Pancreas (tissue), 10 donors: ENCODE data around the gene DACT3. TPM values are rescaled to one million over a fixed set of nuclear protein-coding genes. Genes with fewer than 3 reads are reported as not detected.
A peak's percentile ranks its signal among the peaks of the same experiment; 100 is the strongest.

Experiments
- ATAC-seq, 4 donors: fragments of 200-7000 bp; cut with Tn5 transposase; one replicate each; pipeline versions ENCODE4 v1.8.0 to v1.9.1; 2020; ENCODE audit warnings: mild to moderate bottlenecking in 4 of 4, moderate library complexity in 4 of 4
- DNase-seq, 6 donors: peaks; one replicate each; pipeline ENCODE4 v3.0.0-alpha.2; 2020
- FAIRE-seq: peaks from 2 replicates; lab custom pipeline; 2012; peaks lifted over from hg19 to GRCh38; lab: Jason Lieb, UNC
- H3K27ac ChIP-seq, 4 donors: fragments of 200-600 bp; sonication (generic); 1 replicate in 3 of 4; 2 replicates in 1 of 4; pipeline versions ENCODE4 v1.5.0 to v1.8.0; 2020
- H3K27me3 ChIP-seq, 4 donors: fragments of 200-600 bp; one replicate each; pipeline ENCODE4 v1.8.0; 2021
- H3K36me3 ChIP-seq, 3 donors: fragments of 200-600 bp; sonication (generic) in 1 of 3; one replicate each; pipeline versions ENCODE4 v1.5.0 to v1.8.0; 2020 to 2021
- H3K4me1 ChIP-seq, 3 donors: fragments of 200-600 bp; one replicate each; pipeline ENCODE4 v1.8.0; 2021
- H3K4me3 ChIP-seq, 4 donors: fragments of 200-600 bp; sonication (generic) in 2 of 4; one replicate each; pipeline versions ENCODE4 v1.5.0 to v1.8.0; 2020 to 2021
- H3K9me3 ChIP-seq, 4 donors: fragments of 200-600 bp; one replicate each; pipeline ENCODE4 v1.8.0; 2021
- WGBS, 2 donors: extraction: QIAGEN DNeasy Blood & Tissue Kit; methylation state at CpG; one replicate each; pipeline ENCODE4 v1.1.7; 2013; 5-methylcytosine and 5-hydroxymethylcytosine counted together
- intact Hi-C, 3 donors: fragments of 100-400 bp; cut with DNase I; formaldehyde crosslinking; loops; one replicate each; pipeline versions ENCODE4 v1.11.1 to v1.14.2; 2022
- polyA plus RNA-seq, 2 donors: library from polyadenylated mRNA; stranded (reverse); fragments of 200-250 nt; gene quantifications; one replicate each; pipeline ENCODE4 v1.2.3, GENCODE V29; 2013
- total RNA-seq, 6 donors: library from RNA; stranded (reverse); fragmentation: NEBNext Ultra II Directional in 4 of 6; extraction: Animal tissue kit (Norgen Biotek cat#: 25700) in 4 of 6; gene quantifications; one replicate each; pipeline versions ENCODE4 v1.2.1 to v1.2.4, GENCODE V29; 2021 to 2023
- TF ChIP-seq, protein P1 (sequence below), 4 donors: fragments of 200-600 bp; sonication (generic) in 3 of 4; IDR thresholded peaks; one replicate each; pipeline versions ENCODE4 v1.5.0 to v1.8.0; 2021; ENCODE audit warnings: antibody characterized with exemption in 4 of 4
- donor health status: healthy with polysubstance abuse.
- donor health status: DM: no; HTN: no; CAD: no; lungs with moderate emphysema.
- donor health status: DM: no; HTN: no; CAD: no.
- donor health status: control.
- donor health status: control.
- donor health status: Bipolar disorder and iron deficiency.
- donor health status: DM: yes; HTN: yes; CAD: no.
- donor health status: DM: no; HTN: no; CAD: no.
- donor health status: DM: no; HTN: no; CAD: no.
- donor health status: DM: yes; HTN: yes; CAD: no.

The DACT3 gene
- total and polyA plus RNA-seq, 8 donors = 0.24 to 1.7 (median 0.71) TPM

DNA sequence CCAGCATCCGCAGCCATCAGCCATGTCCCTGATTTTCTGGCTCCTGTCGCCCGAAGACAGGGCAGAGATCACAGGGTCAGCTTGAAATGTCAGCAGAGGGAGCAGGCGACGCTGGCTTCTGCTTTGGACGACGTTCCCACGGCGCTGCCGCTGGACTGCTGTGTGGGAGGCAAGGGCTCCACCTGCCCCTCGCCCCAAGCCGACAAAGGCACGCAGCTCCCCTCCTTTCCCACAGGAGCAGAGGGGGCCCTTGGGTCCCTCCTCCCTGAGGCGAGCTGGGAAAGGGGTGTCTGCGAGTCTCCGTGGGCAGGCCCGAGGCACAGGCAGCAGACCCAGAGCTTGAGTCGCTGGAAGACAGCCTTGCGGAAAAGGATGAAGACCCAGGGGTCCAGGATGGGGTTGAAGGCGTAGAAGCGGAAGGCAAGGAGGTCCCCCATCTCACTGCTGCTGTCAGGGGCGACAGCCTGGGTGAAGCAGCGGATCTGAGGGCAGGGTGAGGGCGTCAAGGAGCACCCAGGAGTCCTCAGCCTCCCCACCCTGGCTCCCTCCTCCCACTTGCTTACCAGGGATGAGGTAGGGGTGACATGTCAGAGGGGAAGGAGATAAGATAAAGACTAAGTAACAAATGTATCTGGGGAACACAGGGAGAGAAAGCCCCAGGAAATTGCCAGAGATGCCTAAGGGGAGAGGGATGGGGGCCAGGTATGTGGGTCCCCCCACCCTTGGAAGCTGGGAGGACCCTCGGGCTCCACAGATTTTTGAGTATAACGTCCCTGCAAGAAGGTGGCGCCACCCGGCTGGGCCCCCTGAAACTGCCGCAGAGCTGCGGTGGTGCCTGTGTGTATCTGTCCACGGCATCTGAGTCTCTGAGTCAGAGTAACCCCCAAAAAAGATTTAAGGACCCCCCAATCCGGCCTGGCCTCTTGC, 39.5 kb downstream of the DACT3 start:
- H3K36me3 ChIP-seq = no peaks in the 10 kb centered on the region
- H3K27me3 ChIP-seq = no peaks in the 10 kb centered on the region
- peak overlapping the region in 1 of 4 donors; percentile 18 for H3K4me3 ChIP-seq
- TF ChIP-seq, protein P1, sequence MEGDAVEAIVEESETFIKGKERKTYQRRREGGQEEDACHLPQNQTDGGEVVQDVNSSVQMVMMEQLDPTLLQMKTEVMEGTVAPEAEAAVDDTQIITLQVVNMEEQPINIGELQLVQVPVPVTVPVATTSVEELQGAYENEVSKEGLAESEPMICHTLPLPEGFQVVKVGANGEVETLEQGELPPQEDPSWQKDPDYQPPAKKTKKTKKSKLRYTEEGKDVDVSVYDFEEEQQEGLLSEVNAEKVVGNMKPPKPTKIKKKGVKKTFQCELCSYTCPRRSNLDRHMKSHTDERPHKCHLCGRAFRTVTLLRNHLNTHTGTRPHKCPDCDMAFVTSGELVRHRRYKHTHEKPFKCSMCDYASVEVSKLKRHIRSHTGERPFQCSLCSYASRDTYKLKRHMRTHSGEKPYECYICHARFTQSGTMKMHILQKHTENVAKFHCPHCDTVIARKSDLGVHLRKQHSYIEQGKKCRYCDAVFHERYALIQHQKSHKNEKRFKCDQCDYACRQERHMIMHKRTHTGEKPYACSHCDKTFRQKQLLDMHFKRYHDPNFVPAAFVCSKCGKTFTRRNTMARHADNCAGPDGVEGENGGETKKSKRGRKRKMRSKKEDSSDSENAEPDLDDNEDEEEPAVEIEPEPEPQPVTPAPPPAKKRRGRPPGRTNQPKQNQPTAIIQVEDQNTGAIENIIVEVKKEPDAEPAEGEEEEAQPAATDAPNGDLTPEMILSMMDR (IDR thresholded peaks at IDR 0.05) = no peak
- FAIRE-seq = no peak
- peak in 2 of 6 donors; percentile 43 to 60 for DNase-seq
- H3K4me1 ChIP-seq = peaks cover 13 to 22% (median 15%) of the 10 kb centered on the region in 3 donors
- WGBS, 2 donors = 67 to 68% methylated on average over 32 of the region's 32 CpGs
- H3K27ac ChIP-seq = no peak overlapping the region
- H3K9me3 ChIP-seq = no peaks in the 10 kb centered on the region
- ATAC-seq = no peak
- intact Hi-C loops = no loop called here

- DNase-seq (peak in 2 of 6 donors; percentile 28 to 29), FAIRE-seq (no peak), ATAC-seq (no peak)
- no peak overlapping the region for H3K4me3 ChIP-seq
- H3K36me3 ChIP-seq = no peaks in the 10 kb centered on the region
- H3K4me1 ChIP-seq = peaks cover 13 to 24% (median 15%) of the 10 kb centered on the region in 3 donors
- H3K9me3 ChIP-seq = no peaks in the 10 kb centered on the region
- TF ChIP-seq, protein P1 (IDR thresholded peaks at IDR 0.05) = no peak
- no peaks in the 10 kb centered on the region for H3K27me3 ChIP-seq
- no peak overlapping the region for H3K27ac ChIP-seq
- 75 to 82% methylated on average over 6 of the region's 6 CpGs for WGBS, 2 donors
- intact Hi-C loops = no loop called here
These were observed 40.3 kb downstream of the DACT3 start for GRCh38 chr19:46620716-46621115.

DNA sequence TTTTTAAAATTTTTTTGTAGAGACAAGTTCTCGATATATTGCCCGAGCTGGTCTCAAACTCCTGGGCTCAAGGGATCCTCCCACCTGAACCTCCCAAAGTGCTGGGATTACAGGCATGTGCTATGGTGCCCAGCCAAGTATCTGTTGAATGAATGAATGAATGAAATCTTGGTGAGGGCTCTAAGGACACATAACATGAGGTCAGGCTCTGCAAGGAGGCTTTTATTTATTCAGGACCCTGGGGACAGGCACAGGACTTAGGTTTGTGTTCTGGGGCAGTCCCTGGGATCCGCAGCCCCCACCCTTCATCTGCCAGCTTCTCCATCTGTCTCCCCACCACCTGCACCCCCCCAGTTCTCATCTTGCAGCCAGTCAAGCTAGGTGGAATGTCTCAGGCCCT, 40.7 kb downstream of the DACT3 start:
- Histone ChIP-seq H3K36me3 (no peaks in the 10 kb centered on the region), H3K4me1 (peaks cover 13 to 24% (median 15%) of the 10 kb centered on the region in 3 donors), H3K27me3 (no peaks in the 10 kb centered on the region), H3K9me3 (no peaks in the 10 kb centered on the region), H3K27ac (no peak overlapping the region), H3K4me3 (no peak overlapping the region)
- TF ChIP-seq, protein P1 (IDR thresholded peaks at IDR 0.05) = no peak
- WGBS, 2 donors = 93 to 95% methylated on average over 3 of the region's 3 CpGs
- no peak for FAIRE-seq
- no peak for DNase-seq
- intact Hi-C loops = no loop called here
- ATAC-seq = no peak

DNA sequence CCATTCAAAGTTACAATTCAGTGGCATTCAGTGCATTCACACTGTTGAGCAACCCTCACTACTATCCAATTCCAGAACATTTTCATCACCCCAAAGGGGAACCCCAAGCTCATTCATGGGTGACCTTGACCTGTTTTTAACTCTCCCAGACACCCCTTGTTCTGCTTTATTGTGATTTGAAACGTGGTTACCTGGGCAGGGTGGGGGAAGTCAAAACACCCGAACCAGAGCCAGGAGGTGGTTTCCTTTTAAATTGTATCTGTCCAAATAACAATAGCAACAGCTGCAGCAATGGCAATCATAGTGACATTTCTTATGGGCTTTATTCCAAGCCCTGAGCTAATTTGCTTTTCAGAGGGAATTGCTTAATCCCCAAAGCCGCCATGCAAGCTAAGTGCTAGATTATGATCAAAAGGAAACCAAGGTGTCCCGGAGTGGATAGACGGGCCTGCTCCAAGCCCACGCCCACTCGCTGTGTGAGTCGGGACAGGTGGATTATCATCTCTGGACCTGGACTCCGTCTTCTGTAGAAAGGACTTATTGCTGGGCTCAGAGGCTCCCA, 42.2 kb downstream of the DACT3 start:
- H3K36me3 ChIP-seq = no peaks in the 10 kb centered on the region
- WGBS, 2 donors = 11 to 19% methylated on average over 9 of the region's 9 CpGs

More for the DNA sequence above, 42.2 kb downstream of the DACT3 start:
- peak in 5 of 6 donors; percentile 55 to 88 (median 79) for DNase-seq
- H3K9me3 ChIP-seq = no peaks in the 10 kb centered on the region
- no peaks in the 10 kb centered on the region for H3K27me3 ChIP-seq
- FAIRE-seq = no peak
- H3K4me3 ChIP-seq = no peak overlapping the region
- TF ChIP-seq, protein P1 (IDR thresholded peaks at IDR 0.05) = no peak
- peak; percentile 52 to 80 (median 70) for ATAC-seq
- intact Hi-C loops = no loop called here
- H3K4me1 ChIP-seq = peaks cover 13 to 24% (median 15%) of the 10 kb centered on the region in 3 donors
- H3K27ac ChIP-seq = peak overlapping the region; percentile 54 to 70 (median 62)
